Glomerular visceral epithelial cell (primary cell): ENCODE data around the gene FBLN2.

Source experiments
- DNase-seq: peaks from one replicate; pipeline ENCODE4 v3.0.0-alpha.2; 2016; ENCODE audit errors: extremely low spot score

Gene FBLN2

GRCh38 chr3:13661121-13661520 is 112.2 kb downstream of the FBLN2 start:
- DNase-seq = no peak

- no peak for DNase-seq
Measured at GRCh38 chr3:13662238-13662847, 113.4 kb downstream of the FBLN2 start.

DNA sequence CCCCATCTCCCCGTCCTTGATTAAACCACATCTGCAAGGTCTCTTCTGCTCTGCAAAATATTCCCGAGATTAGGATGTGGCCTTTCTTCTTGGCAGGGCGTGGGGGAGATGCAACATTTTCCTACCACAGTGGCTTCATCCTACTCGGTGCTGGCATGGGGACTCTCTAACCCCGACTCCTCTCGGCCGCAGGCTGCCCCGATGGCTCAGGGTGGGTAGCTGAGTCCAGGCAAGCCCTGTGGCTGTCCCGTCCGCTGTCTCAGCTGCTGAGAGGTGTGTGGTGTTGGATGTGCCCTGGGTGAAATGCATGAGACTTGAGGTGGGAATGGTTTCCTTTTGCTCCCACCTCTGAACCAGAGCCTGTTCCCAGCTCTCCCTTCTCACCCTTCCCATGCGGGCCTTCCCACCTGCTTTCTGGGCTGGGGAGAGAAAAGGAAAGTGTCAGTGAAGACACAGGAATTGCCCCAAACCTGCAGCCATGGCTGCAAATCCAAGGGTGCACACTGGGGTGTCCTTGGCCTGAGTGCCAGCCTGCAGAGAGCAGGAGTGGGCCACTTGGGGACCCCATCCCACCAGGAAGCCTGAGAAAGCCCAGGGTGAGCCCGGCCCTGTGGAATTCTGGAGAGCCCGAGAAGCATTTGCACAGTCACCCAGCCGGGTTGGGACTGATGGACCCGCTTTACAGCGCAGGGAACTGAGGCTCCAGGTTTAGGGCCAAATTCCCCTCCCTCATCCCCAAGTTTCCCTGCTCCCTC is 115.0 kb downstream of the FBLN2 start:
- DNase-seq = no peak

DNA sequence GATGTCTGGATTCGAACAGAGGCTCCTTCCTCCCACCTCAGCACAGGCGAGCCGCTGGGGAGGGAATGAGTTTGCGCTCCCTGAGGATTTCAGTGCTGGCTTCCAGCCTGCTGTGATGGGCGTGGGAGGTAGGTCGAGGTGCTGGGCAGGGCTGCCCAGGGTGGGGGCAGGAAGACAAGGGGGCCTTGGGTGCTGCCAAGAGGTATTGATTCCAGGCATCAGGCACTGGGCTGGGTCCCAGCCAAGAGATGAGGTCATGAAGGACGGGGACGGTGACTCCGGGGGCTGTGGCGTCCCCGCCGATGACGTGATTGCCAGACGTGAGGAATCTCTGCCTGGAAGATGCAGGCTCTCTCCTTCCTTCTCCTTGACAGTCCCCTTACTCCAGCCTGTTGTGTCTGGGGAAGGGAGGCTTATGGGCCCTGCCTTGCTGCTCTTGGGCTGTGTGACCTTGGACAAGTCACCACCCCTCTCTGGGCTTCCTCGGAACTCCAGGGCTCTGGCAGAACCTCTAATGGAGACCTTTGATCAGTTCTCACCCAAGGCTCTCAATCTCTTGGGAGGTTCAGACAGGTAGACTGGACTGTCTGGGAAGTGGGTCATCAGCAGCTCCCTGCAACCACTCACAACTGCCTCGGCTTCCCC is 116.8 kb downstream of the FBLN2 start:
- no peak for DNase-seq

DNA sequence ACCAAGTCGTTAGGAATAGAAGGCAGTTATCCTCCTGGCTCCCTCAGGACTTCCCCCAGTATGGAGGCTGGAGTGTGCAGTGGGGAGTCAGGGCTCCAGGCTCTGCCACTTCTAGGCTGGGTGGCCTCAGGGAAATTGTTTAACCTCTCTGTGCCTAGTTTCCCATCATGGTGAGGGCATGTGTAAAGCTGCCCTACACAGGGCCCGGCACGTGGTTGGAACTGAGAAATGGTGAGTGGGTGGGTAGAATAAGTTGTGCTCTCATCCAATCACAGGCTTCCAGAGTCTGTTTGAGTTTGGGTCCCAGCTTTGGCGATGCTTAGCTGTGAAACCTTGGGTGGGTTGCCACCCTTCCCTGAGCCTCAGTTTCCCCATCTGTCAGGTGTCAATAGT is 117.3 kb downstream of the FBLN2 start:
- no peak for DNase-seq

DNA sequence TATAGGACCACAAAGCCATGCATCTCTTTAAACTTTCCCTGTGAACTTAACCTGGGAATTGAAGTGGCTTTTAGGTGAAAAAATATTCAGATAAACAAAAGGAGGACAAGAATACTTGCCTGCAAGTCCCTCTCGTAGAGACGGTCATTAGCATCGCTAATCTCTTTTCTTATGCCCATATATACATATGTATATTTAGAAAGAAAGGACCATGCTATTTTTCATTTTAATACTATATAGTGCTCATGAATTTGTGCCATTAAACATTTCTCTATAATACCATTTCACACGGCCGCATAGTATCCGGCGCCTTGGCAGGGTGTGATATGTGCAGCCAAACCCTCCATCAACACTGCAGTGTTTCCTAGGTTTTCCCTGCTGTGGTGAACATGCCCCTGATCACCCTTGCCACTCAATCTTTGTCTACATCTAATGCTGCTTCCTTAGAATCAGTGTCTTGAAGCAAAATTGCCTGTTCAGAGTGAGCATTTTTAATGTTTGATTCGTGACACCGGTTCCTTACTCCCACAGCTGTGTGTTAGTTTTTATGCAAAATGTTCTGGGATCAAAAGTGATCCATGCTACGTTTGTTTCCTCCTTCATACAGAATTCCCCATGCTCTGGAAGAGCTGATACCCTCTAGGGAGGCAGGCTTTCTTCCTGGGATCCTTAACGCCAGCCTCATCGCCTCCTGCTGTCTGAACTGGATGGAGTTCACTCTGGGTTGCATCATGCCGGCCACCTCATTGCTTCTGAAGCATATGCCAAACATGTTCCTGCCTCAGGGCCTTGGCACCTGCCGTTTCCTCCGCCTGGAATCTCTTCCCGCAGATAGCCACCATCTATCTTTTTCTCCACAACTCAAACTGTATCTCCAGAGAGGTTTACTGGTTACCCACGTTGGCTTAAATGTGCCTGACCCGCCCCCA is 118.1 kb downstream of the FBLN2 start:
- no peak for DNase-seq

DNA sequence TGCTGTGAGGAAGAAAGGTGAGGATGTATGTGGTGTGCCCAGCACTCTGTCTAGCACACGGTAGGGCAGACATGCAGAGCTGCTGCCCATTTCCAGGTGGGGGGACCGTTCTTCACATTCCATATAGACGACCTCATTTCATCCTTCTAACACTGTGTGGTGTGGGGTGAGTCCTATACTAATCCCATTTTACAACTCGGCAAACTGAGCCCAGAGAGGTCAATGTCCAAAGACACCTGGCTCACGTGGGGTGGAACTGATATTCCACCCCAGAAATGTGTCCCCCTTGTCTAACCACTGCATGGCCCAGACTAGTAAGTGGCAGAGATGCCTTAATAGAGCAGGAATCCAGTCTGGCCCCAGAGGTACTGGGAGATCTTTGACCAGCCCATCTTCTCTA is 119.2 kb downstream of the FBLN2 start:
- no peak for DNase-seq

- DNase-seq = no peak
Measured at GRCh38 chr3:13669457-13669856, 120.5 kb downstream of the FBLN2 start.

- no peak for DNase-seq
Measured at GRCh38 chr3:13670292-13670691, 121.4 kb downstream of the FBLN2 start.

GRCh38 chr3:13671482-13672233 is 122.7 kb downstream of the FBLN2 start:
- DNase-seq = no peak

DNA sequence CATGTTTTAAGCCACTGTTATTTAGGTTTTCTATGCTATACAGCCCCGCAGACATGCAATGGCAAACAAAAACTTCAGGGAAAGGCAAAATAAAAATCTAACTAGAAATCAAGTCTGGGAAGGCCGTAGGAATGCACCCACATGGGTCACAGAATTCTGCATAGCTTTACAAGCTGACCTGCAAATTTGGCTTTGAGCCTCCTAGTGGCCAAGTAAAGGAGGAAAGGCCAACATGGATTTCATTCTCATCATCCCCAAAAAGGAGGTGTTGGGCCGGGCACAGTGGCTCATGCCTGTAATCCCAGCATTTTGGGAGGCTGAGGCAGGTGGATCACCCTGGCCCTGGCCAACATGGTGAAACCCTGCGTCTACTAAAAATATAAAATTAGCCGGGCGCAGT is 124.3 kb downstream of the FBLN2 start:
- DNase-seq = no peak

DNA sequence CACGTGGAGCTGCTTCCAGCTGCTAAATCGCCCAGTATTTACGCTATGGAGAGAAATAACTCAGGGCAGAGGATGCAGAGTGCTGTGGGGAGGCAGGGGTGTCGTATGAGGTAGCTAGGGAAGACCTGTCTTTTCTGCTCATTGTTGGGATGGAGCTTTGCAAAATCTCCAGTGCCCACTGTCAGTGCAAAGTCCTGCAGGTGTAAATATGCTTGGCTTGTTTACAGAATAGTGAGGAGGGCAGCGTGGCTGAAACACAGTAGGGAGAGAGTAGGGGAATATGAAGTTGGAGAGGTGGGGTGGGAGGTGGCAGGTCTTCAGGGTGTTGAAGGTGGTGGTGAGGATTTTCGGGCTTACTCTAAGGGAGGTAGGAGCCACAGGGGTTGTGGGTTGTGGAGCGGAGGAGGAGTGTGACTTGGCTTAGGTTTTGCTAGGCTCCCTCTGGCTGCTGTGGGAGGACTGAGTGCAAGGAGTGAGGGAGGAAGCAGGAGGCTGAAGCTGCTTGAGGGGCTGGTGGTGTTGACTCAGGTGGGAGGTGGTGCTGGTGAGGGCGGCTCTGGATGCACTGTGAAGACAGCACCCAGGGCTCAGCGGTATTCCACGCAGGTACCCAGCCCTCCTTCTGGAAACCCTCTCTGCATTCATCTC is 125.7 kb downstream of the FBLN2 start:
- no peak for DNase-seq

DNA sequence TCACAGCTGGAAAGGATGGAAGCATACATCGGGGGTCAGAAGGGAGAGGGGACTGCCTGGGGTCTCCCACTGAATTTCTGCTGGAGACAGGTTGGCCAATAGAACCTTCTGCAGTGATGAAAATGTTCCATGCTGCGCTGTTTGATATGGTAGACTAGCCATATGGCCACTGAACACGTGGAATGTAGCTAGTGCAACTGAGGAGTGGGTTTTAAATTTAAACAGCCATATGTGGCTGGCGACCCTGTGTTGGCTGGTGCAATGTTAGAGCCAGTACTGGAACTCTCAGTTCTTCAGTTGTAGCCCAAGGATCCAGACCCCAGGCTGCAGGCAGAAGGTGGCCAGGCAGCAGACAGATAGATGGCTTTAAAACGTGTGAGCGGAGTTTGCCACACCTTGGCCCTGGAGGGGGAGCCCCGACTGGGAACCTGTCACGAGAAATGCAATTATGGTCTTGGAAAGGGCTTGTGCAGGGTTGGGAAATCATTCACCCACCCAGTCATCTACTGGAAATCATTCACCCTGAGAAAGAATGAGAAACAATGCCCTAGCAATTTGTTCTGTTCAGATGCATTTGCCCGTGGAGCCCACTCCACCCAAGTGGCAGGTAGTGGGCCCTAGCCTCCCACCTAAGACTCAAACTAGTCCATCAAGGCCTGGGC is 127.6 kb downstream of the FBLN2 start:
- DNase-seq = no peak

GRCh38 chr3:13677272-13677671 is 128.3 kb downstream of the FBLN2 start:
- no peak for DNase-seq

GRCh38 chr3:13681931-13682330 is 133.0 kb downstream of the FBLN2 start:
- DNase-seq = no peak

DNA sequence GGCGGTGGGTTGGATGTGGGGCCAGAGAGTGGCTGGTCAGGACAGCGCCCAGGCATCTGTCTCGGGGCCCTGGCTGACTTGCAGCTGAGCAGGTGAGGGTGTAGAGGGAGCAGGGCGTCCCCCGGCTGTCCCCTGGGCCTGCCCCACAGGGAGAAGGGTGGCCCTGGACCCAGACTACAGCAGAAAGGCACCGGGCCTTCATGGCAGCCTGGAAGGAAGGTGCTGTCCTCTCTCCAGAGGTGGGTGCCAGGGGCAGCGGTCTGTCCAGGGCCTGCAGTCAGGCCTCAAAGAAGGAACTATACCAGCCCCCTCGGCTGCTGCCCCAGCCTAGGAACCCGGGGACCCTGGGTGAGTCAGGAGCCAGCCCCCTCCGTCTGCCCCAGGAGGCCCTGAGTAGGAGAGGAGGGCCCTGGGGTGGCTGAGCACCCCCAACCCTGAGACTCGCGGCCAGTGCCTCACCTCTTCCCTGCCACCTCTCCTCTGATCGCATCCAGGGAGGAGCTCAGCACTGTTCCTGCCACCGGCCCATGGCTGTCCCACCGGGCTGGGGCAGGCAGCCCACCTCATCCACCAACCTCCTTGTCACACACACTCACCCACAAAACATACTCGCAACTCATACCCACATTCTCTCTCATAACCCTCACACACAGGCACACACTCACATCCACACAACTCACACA is 133.5 kb downstream of the FBLN2 start:
- no peak for DNase-seq

DNA sequence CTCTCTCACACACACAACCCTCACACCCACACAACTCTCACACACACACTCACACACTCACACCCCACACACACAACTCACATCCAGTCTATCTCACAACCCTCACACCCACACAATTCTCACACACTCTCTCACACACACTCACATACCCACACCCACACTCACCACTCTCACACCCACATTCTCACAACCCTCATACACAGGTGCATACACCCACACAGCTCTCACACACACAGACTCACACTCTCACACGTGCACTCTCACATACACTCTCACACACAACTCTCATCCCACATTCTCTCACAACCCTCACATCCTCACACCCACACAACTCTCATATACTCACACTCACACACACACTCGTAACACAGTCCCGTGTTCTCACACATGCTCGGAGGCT is 134.4 kb downstream of the FBLN2 start:
- DNase-seq = no peak

- no peak for DNase-seq
Measured at GRCh38 chr3:13683772-13684171, 134.8 kb downstream of the FBLN2 start.

GRCh38 chr3:13684350-13684749 is 135.4 kb downstream of the FBLN2 start:
- no peak for DNase-seq

DNA sequence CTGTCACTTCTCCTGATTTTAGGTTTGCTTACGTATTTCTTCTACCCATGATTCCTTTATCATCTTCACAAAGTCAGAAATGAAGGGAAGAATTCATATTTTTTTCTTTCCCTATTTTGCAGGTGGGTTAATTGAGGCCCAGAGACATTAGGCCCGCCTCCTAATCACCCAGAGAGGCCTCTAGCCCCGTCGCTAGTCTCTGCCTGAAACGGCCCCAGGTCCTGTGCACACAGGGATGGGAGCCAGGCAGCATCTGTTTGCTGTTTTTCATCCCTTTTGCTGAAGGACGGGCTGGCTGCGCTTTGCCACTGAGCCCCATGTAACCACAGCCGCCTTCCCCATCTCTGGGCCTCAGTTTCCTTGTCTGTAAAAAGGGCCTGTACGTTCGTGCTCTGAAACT is 135.9 kb downstream of the FBLN2 start:
- no peak for DNase-seq
